Thyroid gland (tissue), 4 donors: ENCODE measurements around the gene KAZN.

Experiments
- CTCF ChIP-seq, 6 experiments: fragments of 200-600 bp in 3 of 6; fragments of 450-650 bp in 3 of 6; sonication (generic) in 3 of 6; IDR thresholded peaks; one replicate each; pipeline ENCODE4 v1.5.1; 2016 to 2019; ENCODE audit warnings: antibody characterized with exemption in 6 of 6, mild to moderate bottlenecking in 2 of 6, inconsistent platforms in 1 of 6, moderate library complexity in 1 of 6
- POLR2A ChIP-seq, 2 donors: fragments of 450-650 bp; IDR thresholded peaks; one replicate each; pipeline ENCODE4 v1.6.1; 2017; ENCODE audit warnings: antibody characterized with exemption in 2 of 2, mild to moderate bottlenecking in 2 of 2, moderate library complexity in 1 of 2

GRCh38 chr1:14808768-14809167 lies 210.3 kb downstream of the KAZN start:
- TF ChIP-seq POLR2A (IDR thresholded peaks at IDR 0.05) = no peak
- TF ChIP-seq CTCF (IDR thresholded peaks at IDR 0.05) = no peak
